Measurements from ENCODE around the gene RBMS3.

Gene RBMS3

DNA sequence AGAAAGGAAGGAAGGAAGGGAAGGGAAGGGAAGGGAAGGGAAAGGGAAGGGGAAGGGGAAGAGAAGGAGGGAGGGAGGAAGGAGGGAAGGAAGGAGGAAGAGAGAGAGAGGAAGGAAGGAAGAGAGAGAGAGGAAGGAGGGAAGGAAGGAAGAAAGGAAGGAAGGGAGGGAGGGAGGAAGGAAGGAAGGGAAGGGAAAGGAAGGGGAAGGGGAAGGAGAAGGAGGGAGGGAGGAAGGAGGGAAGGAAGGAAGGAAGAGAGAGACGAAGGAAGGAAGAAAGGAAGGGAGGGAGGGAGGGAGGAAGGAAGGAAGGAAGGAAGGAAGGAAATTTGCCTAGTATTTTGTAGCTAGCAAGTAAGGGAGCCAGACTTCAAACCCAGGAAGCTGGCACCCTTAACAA, 583.9 kb downstream of the RBMS3 start:
- in situ Hi-C loops (cut with MboI; ENCODE audit: low sequenced_read_pairs): no loop called here
- Histone ChIP-seq H3K27me3 (ENCODE audit: low read depth) (0 out of 2 replicates have a peak, but pooled peaks cover 2% of the 10 kb centered on the region), H3K9me3 (no peaks in the 10 kb centered on the region)

GRCh38 chr3:29868543-29869101, 587.8 kb downstream of the RBMS3 start:
- Histone ChIP-seq H3K27me3 (ENCODE audit: low read depth) (0 out of 2 replicates have a peak, but pooled peaks cover 2% of the 10 kb centered on the region), H3K4me3 (no peak overlapping the region), H3K36me3 (replicated peaks) (no peaks in the 10 kb centered on the region), H3K4me1 (no peaks in the 10 kb centered on the region), H3K9me3 (no peaks in the 10 kb centered on the region)
- no peak for DNase-seq (ENCODE audit: low spot score in 2 of 2)
- in situ Hi-C loops (cut with MboI; ENCODE audit: low sequenced_read_pairs): no loop called here

More for the DNA sequence above, 583.9 kb downstream of the RBMS3 start:
- no peak for DNase-seq (ENCODE audit: low spot score in 2 of 2)
- Histone ChIP-seq H3K36me3 (replicated peaks) (no peaks in the 10 kb centered on the region), H3K4me1 (no peaks in the 10 kb centered on the region), H3K4me3 (no peak overlapping the region)

DNA sequence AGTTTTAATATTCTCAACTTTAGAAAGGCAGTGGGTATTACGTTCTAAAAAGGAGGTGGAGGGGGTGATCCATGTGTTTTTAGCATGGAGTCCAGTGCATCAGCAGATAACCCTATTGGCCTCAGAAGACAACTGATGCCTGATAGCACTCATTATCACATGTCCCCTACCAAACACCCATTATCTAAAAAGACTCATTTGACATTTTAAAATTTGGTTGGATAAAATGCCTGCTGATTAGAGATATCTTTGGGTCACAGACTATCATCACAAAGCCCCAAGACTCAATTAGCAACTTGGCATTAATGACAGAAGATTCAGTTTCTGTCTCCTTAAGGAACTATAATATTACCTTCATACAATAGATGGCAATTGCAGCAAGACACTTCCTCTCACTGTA, 589.3 kb downstream of the RBMS3 start:
- Histone ChIP-seq H3K4me3 (no peak overlapping the region), H3K4me1 (no peaks in the 10 kb centered on the region), H3K36me3 (replicated peaks) (no peaks in the 10 kb centered on the region), H3K9me3 (no peaks in the 10 kb centered on the region), H3K27me3 (ENCODE audit: low read depth) (no peaks in the 10 kb centered on the region)
- in situ Hi-C loops (cut with MboI; ENCODE audit: low sequenced_read_pairs): no loop called here
- no peak for DNase-seq (ENCODE audit: low spot score in 2 of 2)

- Histone ChIP-seq H3K9me3 (no peaks in the 10 kb centered on the region), H3K4me1 (no peaks in the 10 kb centered on the region), H3K27me3 (ENCODE audit: low read depth) (no peaks in the 10 kb centered on the region), H3K4me3 (no peak overlapping the region), H3K36me3 (replicated peaks) (no peaks in the 10 kb centered on the region)
- in situ Hi-C loops (cut with MboI; ENCODE audit: low sequenced_read_pairs): no loop called here
- no peak for DNase-seq (ENCODE audit: low spot score in 2 of 2)
These were observed 590.2 kb downstream of the RBMS3 start for GRCh38 chr3:29871087-29871486.

DNA sequence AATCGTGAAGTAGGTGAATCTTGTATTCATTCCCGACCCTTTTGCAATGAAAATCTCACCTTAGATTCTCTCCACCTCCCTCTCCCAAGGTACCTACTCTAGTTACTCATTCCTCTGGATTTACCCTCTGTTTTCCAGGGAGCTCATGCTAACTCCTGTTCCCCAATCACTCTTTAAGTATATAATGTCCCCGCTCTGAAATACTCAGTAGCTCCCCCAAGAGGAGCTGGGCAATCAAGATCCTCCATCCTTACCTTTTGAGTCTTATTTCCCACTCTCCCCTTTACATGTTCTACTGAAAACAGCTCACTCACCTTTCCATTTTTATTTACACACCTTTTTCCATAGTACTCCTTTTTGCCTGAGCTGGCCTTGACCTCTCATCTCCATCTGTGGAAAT, 599.9 kb downstream of the RBMS3 start:
- H3K9me3 ChIP-seq: no peaks in the 10 kb centered on the region
- in situ Hi-C loops (cut with MboI; ENCODE audit: low sequenced_read_pairs): no loop called here
- no peak for DNase-seq (ENCODE audit: low spot score in 2 of 2)
- H3K4me1 ChIP-seq: no peaks in the 10 kb centered on the region
- H3K36me3 ChIP-seq (replicated peaks): no peaks in the 10 kb centered on the region
- no peak overlapping the region for H3K4me3 ChIP-seq
- H3K27me3 ChIP-seq (ENCODE audit: low read depth): no peaks in the 10 kb centered on the region

DNA sequence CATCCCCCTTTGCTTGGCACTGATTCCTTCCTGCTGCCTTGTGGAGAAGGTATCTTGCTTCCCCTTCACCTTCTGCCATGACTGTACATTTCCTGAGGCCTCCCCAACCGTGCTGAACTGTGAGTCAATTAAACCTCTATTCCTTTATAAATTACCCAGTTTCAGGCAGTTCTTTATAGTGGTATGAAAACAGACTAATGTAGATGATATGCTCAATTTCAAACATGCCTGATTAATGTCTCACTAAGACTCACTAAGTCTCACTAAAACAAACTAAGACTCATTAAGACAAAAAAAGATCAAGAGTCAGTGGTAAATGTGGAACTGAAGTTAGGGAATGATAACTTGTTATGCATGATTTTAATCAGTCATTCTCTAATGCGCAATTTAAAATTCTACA, 606.6 kb downstream of the RBMS3 start:
- no peaks in the 10 kb centered on the region for H3K27me3 ChIP-seq (ENCODE audit: low read depth)
- in situ Hi-C loops (cut with MboI; ENCODE audit: low sequenced_read_pairs): no loop called here
- H3K4me3 ChIP-seq: no peak overlapping the region
- H3K9me3 ChIP-seq: no peaks in the 10 kb centered on the region
- no peaks in the 10 kb centered on the region for H3K4me1 ChIP-seq
- DNase-seq (ENCODE audit: low spot score in 2 of 2): no peak
- no peaks in the 10 kb centered on the region for H3K36me3 ChIP-seq (replicated peaks)

GRCh38 chr3:29889215-29889614, 608.3 kb downstream of the RBMS3 start:
- no peaks in the 10 kb centered on the region for H3K4me1 ChIP-seq
- in situ Hi-C loops (cut with MboI; ENCODE audit: low sequenced_read_pairs): no loop called here
- no peaks in the 10 kb centered on the region for H3K9me3 ChIP-seq
- no peak overlapping the region for H3K4me3 ChIP-seq
- H3K36me3 ChIP-seq (replicated peaks): no peaks in the 10 kb centered on the region
- DNase-seq (ENCODE audit: low spot score in 2 of 2): no peak
- H3K27me3 ChIP-seq (ENCODE audit: low read depth): no peaks in the 10 kb centered on the region

DNA sequence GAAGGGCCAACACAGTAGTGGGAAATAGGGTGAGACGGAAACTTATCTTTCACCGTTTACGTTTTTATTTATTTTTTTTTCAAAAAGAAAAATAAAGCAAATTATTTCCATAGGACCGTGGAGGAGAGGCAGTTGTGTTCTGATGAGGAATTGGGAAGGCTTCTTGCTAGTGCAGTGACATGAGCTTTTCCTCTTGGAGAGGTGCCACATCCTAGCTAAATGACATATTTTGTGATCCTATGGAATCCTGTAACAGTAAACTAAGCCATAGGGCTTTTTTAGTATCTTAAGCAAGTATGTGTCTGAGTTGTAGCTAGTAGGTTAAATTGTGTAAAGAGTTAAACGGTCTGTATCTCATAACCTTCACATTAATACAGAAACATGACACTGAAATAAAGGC, 609.9 kb downstream of the RBMS3 start:
- H3K4me1 ChIP-seq: no peaks in the 10 kb centered on the region
- in situ Hi-C loops (cut with MboI; ENCODE audit: low sequenced_read_pairs): no loop called here
- no peaks in the 10 kb centered on the region for H3K27me3 ChIP-seq (ENCODE audit: low read depth)
- H3K36me3 ChIP-seq (replicated peaks): no peaks in the 10 kb centered on the region
- no peaks in the 10 kb centered on the region for H3K9me3 ChIP-seq
- H3K4me3 ChIP-seq: no peak overlapping the region
- DNase-seq (ENCODE audit: low spot score in 2 of 2): no peak

DNA sequence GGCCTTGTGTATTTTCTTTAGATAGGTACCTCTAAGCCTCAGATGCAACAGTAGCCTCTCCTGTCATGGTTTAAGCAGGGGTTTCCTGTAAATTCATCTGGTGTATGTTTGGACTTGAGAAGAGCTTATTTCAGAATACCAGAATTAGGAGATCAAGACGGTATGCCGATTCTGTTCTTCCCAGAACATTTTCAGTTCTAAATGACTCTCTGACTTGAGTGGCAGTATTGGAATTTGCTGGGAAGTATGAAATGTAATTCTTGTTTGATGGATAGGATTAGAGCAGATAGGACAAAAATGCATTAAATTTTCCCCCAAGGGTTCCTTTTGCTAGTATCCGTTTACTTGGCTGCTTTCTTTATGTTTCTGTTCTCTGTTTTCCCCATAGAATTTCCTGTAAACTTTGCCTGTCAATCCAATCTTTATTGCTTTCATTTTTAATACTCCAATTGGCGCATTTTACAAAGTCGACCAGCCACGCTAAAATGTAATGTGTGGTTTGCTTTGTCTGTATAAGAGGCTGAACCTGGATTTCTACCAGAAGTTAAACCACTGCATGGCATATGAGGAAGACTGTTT, 612.2 kb downstream of the RBMS3 start:
- no peaks in the 10 kb centered on the region for H3K36me3 ChIP-seq (replicated peaks)
- no peaks in the 10 kb centered on the region for H3K27me3 ChIP-seq (ENCODE audit: low read depth)
- H3K4me3 ChIP-seq: no peak overlapping the region
- H3K9me3 ChIP-seq: no peaks in the 10 kb centered on the region
- in situ Hi-C loops (cut with MboI; ENCODE audit: low sequenced_read_pairs): no loop called here
- DNase-seq (ENCODE audit: low spot score in 2 of 2): no peak
- H3K4me1 ChIP-seq: no peaks in the 10 kb centered on the region

- no peaks in the 10 kb centered on the region for H3K9me3 ChIP-seq
- in situ Hi-C loops (cut with MboI; ENCODE audit: low sequenced_read_pairs): no loop called here
- no peaks in the 10 kb centered on the region for H3K27me3 ChIP-seq (ENCODE audit: low read depth)
- no peaks in the 10 kb centered on the region for H3K36me3 ChIP-seq (replicated peaks)
- no peak for DNase-seq (ENCODE audit: low spot score in 2 of 2)
- H3K4me1 ChIP-seq: no peaks in the 10 kb centered on the region; the same call in 1 of the 2 replicates
- H3K4me3 ChIP-seq: no peak overlapping the region
These were observed 616.0 kb downstream of the RBMS3 start for GRCh38 chr3:29896856-29897255.

DNA sequence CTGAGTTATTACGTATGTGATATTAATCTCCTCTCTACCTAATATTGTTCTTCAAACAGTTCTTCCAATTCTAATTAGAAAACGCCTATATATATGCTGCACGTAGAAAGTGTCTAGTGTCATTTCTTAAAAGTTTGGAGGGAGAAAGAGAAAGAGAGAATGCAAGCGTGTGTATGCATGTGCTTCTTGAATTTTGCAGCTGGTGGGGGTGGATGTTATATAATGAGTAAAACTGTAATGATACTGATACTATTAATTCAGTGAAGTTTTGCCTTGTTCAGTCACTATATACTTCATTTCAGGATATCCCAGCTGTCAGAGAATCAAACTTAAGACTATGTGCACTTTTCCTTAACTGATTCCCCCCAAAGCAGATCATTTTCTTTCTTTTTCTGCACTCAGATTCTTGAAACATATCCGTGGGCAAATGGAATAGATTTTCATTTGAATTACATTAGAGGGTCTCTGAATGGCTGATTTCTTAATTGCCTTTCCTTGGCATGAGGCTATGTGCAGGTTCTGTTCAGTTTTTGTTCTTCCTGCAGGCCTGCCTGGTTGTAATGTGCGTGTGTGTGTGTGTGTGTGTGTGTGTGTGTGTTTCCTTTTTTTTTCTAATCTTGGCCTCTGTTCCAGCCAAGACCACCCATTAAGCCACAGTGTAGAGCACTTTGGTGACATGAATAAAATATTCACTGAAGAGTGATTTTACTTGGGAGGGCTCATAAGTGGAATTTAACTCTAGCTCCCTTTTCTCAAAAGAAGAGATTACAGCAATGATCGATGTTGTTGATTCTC, 617.5 kb downstream of the RBMS3 start:
- Histone ChIP-seq H3K4me1 (no peaks in the 10 kb centered on the region; the same call in 1 of the 2 replicates), H3K36me3 (replicated peaks) (no peaks in the 10 kb centered on the region), H3K27me3 (ENCODE audit: low read depth) (no peaks in the 10 kb centered on the region), H3K9me3 (no peaks in the 10 kb centered on the region), H3K4me3 (no peak overlapping the region)
- no peak for DNase-seq (ENCODE audit: low spot score in 2 of 2)
- in situ Hi-C loops (cut with MboI; ENCODE audit: low sequenced_read_pairs): no loop called here

DNA sequence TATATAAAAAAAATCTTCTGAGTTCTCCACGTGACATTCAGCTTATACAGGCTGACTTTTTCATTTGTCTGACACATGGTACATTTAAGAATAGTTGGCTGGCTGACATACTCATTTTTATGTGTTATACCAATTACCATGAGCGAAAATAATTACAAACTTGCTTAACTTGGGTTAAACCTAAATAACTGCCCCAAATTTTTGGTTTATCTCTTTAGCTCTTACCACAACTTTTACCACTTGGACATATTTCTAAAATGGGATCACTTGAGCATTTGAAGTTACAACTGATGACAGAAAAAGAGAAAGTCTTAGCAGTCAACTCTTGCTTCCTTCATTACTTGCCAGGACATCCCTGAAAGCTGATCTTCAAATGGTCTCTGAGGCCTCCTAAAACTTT, 618.1 kb downstream of the RBMS3 start:
- no peak for DNase-seq (ENCODE audit: low spot score in 2 of 2)
- Histone ChIP-seq H3K4me3 (no peak overlapping the region), H3K9me3 (no peaks in the 10 kb centered on the region), H3K4me1 (no peaks in the 10 kb centered on the region; the same call in 1 of the 2 replicates), H3K27me3 (ENCODE audit: low read depth) (no peaks in the 10 kb centered on the region), H3K36me3 (replicated peaks) (no peaks in the 10 kb centered on the region)
- in situ Hi-C loops (cut with MboI; ENCODE audit: low sequenced_read_pairs): no loop called here

GRCh38 chr3:29901097-29901496, 620.2 kb downstream of the RBMS3 start:
- H3K27me3 ChIP-seq (ENCODE audit: low read depth): no peaks in the 10 kb centered on the region
- H3K4me3 ChIP-seq: no peak overlapping the region
- in situ Hi-C loops (cut with MboI; ENCODE audit: low sequenced_read_pairs): no loop called here
- no peaks in the 10 kb centered on the region; the same call in 1 of the 2 replicates for H3K4me1 ChIP-seq
- no peaks in the 10 kb centered on the region for H3K36me3 ChIP-seq (replicated peaks)
- H3K9me3 ChIP-seq: no peaks in the 10 kb centered on the region
- DNase-seq (ENCODE audit: low spot score in 2 of 2): no peak

GRCh38 chr3:29903600-29903999, 622.7 kb downstream of the RBMS3 start:
- no peaks in the 10 kb centered on the region; the same call in 1 of the 2 replicates for H3K4me1 ChIP-seq
- in situ Hi-C loops (cut with MboI; ENCODE audit: low sequenced_read_pairs): no loop called here
- no peak for DNase-seq (ENCODE audit: low spot score in 2 of 2)
- no peaks in the 10 kb centered on the region for H3K27me3 ChIP-seq (ENCODE audit: low read depth)
- H3K9me3 ChIP-seq: no peaks in the 10 kb centered on the region
- no peak overlapping the region for H3K4me3 ChIP-seq
- no peaks in the 10 kb centered on the region for H3K36me3 ChIP-seq (replicated peaks)

All from HAP-1 (cell line).